ENCODE results near the gene STPG2. TPM values are rescaled to one million over a fixed set of nuclear protein-coding genes. Genes with fewer than 3 reads are reported as not detected.

Gene STPG2
- total RNA-seq, 1 experiment from 2014 or later, result 0.20 TPM

DNA sequence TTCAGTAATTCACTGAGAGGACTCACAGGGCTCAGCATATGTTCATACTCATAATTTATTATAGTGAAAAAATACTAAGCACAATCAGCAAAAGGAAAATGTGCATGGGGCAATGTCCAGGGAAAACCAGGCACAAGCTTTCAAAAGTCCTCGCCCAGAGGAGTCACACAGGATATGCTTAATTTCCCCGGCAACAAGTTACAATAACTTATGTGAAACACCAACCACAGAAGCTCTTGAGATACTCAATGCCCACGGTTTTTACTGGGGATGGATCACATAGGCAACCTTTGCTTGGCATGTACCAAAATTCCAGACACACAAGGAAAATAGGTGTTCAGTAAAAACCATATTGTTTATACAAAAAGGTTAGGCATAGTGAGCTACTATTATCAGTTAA lies 38.5 kb upstream of the STPG2 start:
- no peak overlapping the region for H3K18ac ChIP-seq (ENCODE audit: insufficient read length, low read depth, low read length)
- no peak overlapping the region for H4K8ac ChIP-seq (replicated peaks; ENCODE audit: insufficient read length, low read depth, low read length)
- H2BK15ac ChIP-seq (ENCODE audit: low read depth, low read length), result no peak overlapping the region
- no CpG with 5 or more reads among the region's 3 CpGs for WGBS (ENCODE audit: extremely low coverage, insufficient read length, low lambda C conversion rate)
- no peak for TF ChIP-seq CTCF (conservative IDR thresholded peaks at IDR 0.05)
- no peak overlapping the region for H2BK120ac ChIP-seq (ENCODE audit: low read depth, low read length, poor library complexity, severe bottlenecking)
- Mint-ChIP-seq H3K27me3 (ENCODE audit: low read depth) (no peaks in the 10 kb centered on the region), H3K4me3 (no peak overlapping the region), H3K27ac (no peak overlapping the region), H3K36me3 (ENCODE audit: insufficient read depth in 1 of 3, low read depth in 3 of 3) (no peaks in the 10 kb centered on the region), H3K9me3 (no peaks in the 10 kb centered on the region), H3K4me1 (peaks cover 9 to 20% of the 10 kb centered on the region in 2 experiments)
- no peak overlapping the region for H3K56ac ChIP-seq (ENCODE audit: insufficient read length, low read depth, low read length)
- H3K79me1 ChIP-seq (ENCODE audit: insufficient read depth, low read depth, low read length, poor library complexity, severe bottlenecking), result no peaks in the 10 kb centered on the region
- H2BK12ac ChIP-seq (ENCODE audit: insufficient read length, low read depth, low read length), result no peak overlapping the region
- H3K4me1 ChIP-seq (ENCODE audit: insufficient read depth, low read length), result peaks cover 2% of the 10 kb centered on the region; the same call in 1 of the 2 replicates
- H2BK20ac ChIP-seq (ENCODE audit: low read depth, low read length, poor library complexity, severe bottlenecking), result no peak overlapping the region
- no peaks in the 10 kb centered on the region for H3K9me3 ChIP-seq (ENCODE audit: control insufficient read depth, low read depth, low read length)
- no peak overlapping the region for H2BK5ac ChIP-seq (ENCODE audit: insufficient read length, low read length)
- no peak overlapping the region for H3K23ac ChIP-seq (ENCODE audit: insufficient read length, low read depth, low read length)
- H4K20me1 ChIP-seq (ENCODE audit: control insufficient read depth, insufficient read depth, insufficient read length), result no peaks in the 10 kb centered on the region
- DNase-seq, result no peak
- no peak overlapping the region for H4K91ac ChIP-seq (ENCODE audit: insufficient read length, low read depth, low read length)
- no peaks in the 10 kb centered on the region for H3K27me3 ChIP-seq (ENCODE audit: insufficient read depth, low read length)
- no peak overlapping the region for H3T11ph ChIP-seq (ENCODE audit: low read length)
- no peak overlapping the region for H4K5ac ChIP-seq (ENCODE audit: insufficient read length, low read depth, low read length)
- no peak overlapping the region for H3K4me2 ChIP-seq (ENCODE audit: insufficient read depth, insufficient read length, low read length)
- no peak overlapping the region for H2AK5ac ChIP-seq (ENCODE audit: insufficient read length, low read length)
- H3K4ac ChIP-seq (ENCODE audit: low read depth, low read length), result no peak overlapping the region
- H3K27ac ChIP-seq (ENCODE audit: insufficient read length, low read depth, low read length), result no peak overlapping the region
- H2AFZ ChIP-seq (ENCODE audit: low read length), result no peak overlapping the region
- no peak overlapping the region for H3K9ac ChIP-seq (ENCODE audit: extremely low read depth, insufficient read length, low read length)
- H3K79me2 ChIP-seq (ENCODE audit: insufficient read depth, low read length), result no peaks in the 10 kb centered on the region
- no peaks in the 10 kb centered on the region for H3K23me2 ChIP-seq (ENCODE audit: insufficient read length, low read depth, low read length, poor library complexity, severe bottlenecking)
- H3K14ac ChIP-seq (ENCODE audit: insufficient read depth, low read length), result no peak overlapping the region

All from H9 (cell line).